OCI-M2 (cell line): ENCODE results near the gene GDF11.
"Not testable (repeated sequence)": the region's sequence is repeated elsewhere in the genome, so short reads cannot be mapped to it uniquely, and the experiment has no call there.

ENCODE experiments used
- DNase-seq: peaks from one replicate; lab custom pipeline; 2025; ENCODE audit not compliant: unreplicated experiment; lab: John Stamatoyannopoulos, UW

Gene GDF11

GRCh38 chr12:55738123-55739024 is 4.5 kb upstream of the GDF11 start:
- DNase-seq = peak; percentile 55

GRCh38 chr12:55739025-55739378 is 3.9 kb upstream of the GDF11 start:
- no peak for DNase-seq

- no peak for DNase-seq
Measured at GRCh38 chr12:55741931-55742680, 816 bp upstream of the GDF11 start.

GRCh38 chr12:55743406-55744339 is 751 bp downstream of the GDF11 start:
- no peak for DNase-seq

GRCh38 chr12:55744340-55745030 is 1.6 kb downstream of the GDF11 start:
- DNase-seq = no peak

GRCh38 chr12:55745361-55746173 is 2.6 kb downstream of the GDF11 start:
- no peak for DNase-seq

- DNase-seq = no peak
Measured at GRCh38 chr12:55746174-55746912, 3.4 kb downstream of the GDF11 start.

- no peak for DNase-seq
Measured at GRCh38 chr12:55746913-55747231, 4.0 kb downstream of the GDF11 start.

GRCh38 chr12:55748230-55748993 is 5.5 kb downstream of the GDF11 start:
- DNase-seq = no peak

GRCh38 chr12:55755246-55755645 is 12.3 kb downstream of the GDF11 start:
- no peak for DNase-seq

- DNase-seq = no peak
Measured at GRCh38 chr12:55757701-55758100, 14.8 kb downstream of the GDF11 start.

GRCh38 chr12:55758575-55758974 is 15.7 kb downstream of the GDF11 start:
- not testable (repeated sequence) for DNase-seq

GRCh38 chr12:55760663-55761062 is 17.7 kb downstream of the GDF11 start:
- DNase-seq = no peak

GRCh38 chr12:55762646-55763045 is 19.7 kb downstream of the GDF11 start:
- DNase-seq = no peak

GRCh38 chr12:55765736-55766290 is 22.9 kb downstream of the GDF11 start:
- DNase-seq = no peak

GRCh38 chr12:55767156-55767555 is 24.2 kb downstream of the GDF11 start:
- DNase-seq = no peak

- DNase-seq = no peak
Measured at GRCh38 chr12:55771736-55772135, 28.8 kb downstream of the GDF11 start.

- DNase-seq = no peak
Measured at GRCh38 chr12:55777856-55778255, 34.9 kb downstream of the GDF11 start.
